Bronchial epithelial cell (primary cell): ENCODE data around the gene NOL7. TPM values are rescaled to one million over a fixed set of nuclear protein-coding genes. Genes with fewer than 3 reads are reported as not detected.

Experiments used
- DNase-seq: peaks from one replicate; pipeline ENCODE4 v3.0.0-alpha.2; 2010; ENCODE audit warnings: low read depth
- FAIRE-seq: peaks from 2 replicates; lab custom pipeline; 2011; peaks lifted over from hg19 to GRCh38; lab: Jason Lieb, UNC
- H3K27me3 ChIP-seq: 2 replicates; pipeline ENCODE4 v1.5.1; 2011; ENCODE audit warnings: low read length; ENCODE audit not compliant: control insufficient read depth, insufficient read depth
- H3K36me3 ChIP-seq: 2 replicates; pipeline ENCODE4 v1.5.1; 2011; ENCODE audit warnings: low read length; ENCODE audit not compliant: control insufficient read depth, insufficient read depth
- H3K4me3 ChIP-seq: 2 replicates; pipeline ENCODE4 v1.5.1; 2011; ENCODE audit warnings: mild to moderate bottlenecking, low read depth, low read length, control low read depth
- total RNA-seq: library from RNA; depleted of rRNA; stranded (reverse); fragments of >200 nt; gene quantifications from 2 replicates; pipeline ENCODE4 v1.2.1, GENCODE V29; 2014
- TF ChIP-seq, protein P1 (sequence below): IDR thresholded peaks from 2 replicates; pipeline ENCODE4 v1.5.1; 2011; ENCODE audit warnings: mild to moderate bottlenecking, moderate library complexity, low read length, control low read depth, inconsistent platforms; ENCODE audit not compliant: insufficient read depth, severe bottlenecking

The NOL7 gene
- total RNA-seq, 1 donor from 2014 or later, result 108 TPM

- Histone ChIP-seq H3K4me3 (no peak overlapping the region), H3K36me3 (peaks cover 13% of the 10 kb centered on the region), H3K27me3 (no peaks in the 10 kb centered on the region)
- FAIRE-seq, result no peak
- TF ChIP-seq, protein P1, sequence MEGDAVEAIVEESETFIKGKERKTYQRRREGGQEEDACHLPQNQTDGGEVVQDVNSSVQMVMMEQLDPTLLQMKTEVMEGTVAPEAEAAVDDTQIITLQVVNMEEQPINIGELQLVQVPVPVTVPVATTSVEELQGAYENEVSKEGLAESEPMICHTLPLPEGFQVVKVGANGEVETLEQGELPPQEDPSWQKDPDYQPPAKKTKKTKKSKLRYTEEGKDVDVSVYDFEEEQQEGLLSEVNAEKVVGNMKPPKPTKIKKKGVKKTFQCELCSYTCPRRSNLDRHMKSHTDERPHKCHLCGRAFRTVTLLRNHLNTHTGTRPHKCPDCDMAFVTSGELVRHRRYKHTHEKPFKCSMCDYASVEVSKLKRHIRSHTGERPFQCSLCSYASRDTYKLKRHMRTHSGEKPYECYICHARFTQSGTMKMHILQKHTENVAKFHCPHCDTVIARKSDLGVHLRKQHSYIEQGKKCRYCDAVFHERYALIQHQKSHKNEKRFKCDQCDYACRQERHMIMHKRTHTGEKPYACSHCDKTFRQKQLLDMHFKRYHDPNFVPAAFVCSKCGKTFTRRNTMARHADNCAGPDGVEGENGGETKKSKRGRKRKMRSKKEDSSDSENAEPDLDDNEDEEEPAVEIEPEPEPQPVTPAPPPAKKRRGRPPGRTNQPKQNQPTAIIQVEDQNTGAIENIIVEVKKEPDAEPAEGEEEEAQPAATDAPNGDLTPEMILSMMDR, result no peak
- DNase-seq, result no peak
Measured at GRCh38 chr6:13629459-13630116, 14.5 kb downstream of the NOL7 start.

GRCh38 chr6:13630499-13630898 is 15.4 kb downstream of the NOL7 start:
- Histone ChIP-seq H3K4me3 (no peak overlapping the region), H3K36me3 (peaks cover 13% of the 10 kb centered on the region), H3K27me3 (no peaks in the 10 kb centered on the region)
- no peak for FAIRE-seq
- TF ChIP-seq, protein P1, result no peak
- DNase-seq, result no peak

- TF ChIP-seq, protein P1, result no peak
- FAIRE-seq (no peak), DNase-seq (no peak)
- peaks cover 12% of the 10 kb centered on the region for H3K36me3 ChIP-seq
- no peaks in the 10 kb centered on the region for H3K27me3 ChIP-seq
- H3K4me3 ChIP-seq, result no peak overlapping the region
Measured at GRCh38 chr6:13633343-13633742, 18.2 kb downstream of the NOL7 start.

- Histone ChIP-seq H3K4me3 (no peak overlapping the region), H3K36me3 (peaks cover 10% of the 10 kb centered on the region), H3K27me3 (no peaks in the 10 kb centered on the region)
- DNase-seq (peak; percentile 48), FAIRE-seq (no peak)
- TF ChIP-seq, protein P1, result no peak
Measured at GRCh38 chr6:13635948-13636658, 21.0 kb downstream of the NOL7 start.

GRCh38 chr6:13638014-13638413 is 22.9 kb downstream of the NOL7 start:
- TF ChIP-seq, protein P1, result no peak
- no peaks in the 10 kb centered on the region for H3K27me3 ChIP-seq
- FAIRE-seq (no peak), DNase-seq (no peak)
- no peak overlapping the region for H3K4me3 ChIP-seq
- H3K36me3 ChIP-seq, result peaks cover 7% of the 10 kb centered on the region
